PC-9 (cell line): ENCODE measurements around the gene LSM3. TPM values are rescaled to one million over a fixed set of nuclear protein-coding genes. Genes with fewer than 3 reads are reported as not detected.

Source experiments
- BruUV-seq: library from RNA; stranded (reverse); fragments of 400-500 nt; replicated peaks from 2 replicates; lab custom pipeline; 2021; lab: Mats Ljungman, UMichigan
- CTCF ChIA-PET: fragments of 300-600 bp; sonication (Branson Sonifier 250); formaldehyde crosslinking; loops from one replicate; lab custom pipeline; 2022; ENCODE audit warnings: antibody characterized with exemption; lab: Charles Lee
- POLR2A ChIA-PET: fragments of 300-600 bp; sonication (Branson Sonifier 250); formaldehyde crosslinking; loops from one replicate; lab custom pipeline; 2022; ENCODE audit warnings: antibody characterized with exemption; ENCODE audit not compliant: unreplicated experiment; lab: Charles Lee
- DNase-seq, 2 experiments: peaks; one replicate each; pipeline versions ENCODE4 v3.0.0 to v3.0.0-alpha.2; 2015 to 2022; ENCODE audit warnings: mixed read lengths in 1 of 2
- H2AFZ ChIP-seq: fragments of 200-600 bp; sonication (generic); 2 replicates; pipeline ENCODE4 v1.8.1; 2017; ENCODE audit warnings: antibody characterized with exemption
- H3F3A ChIP-seq: fragments of 200-600 bp; sonication (generic); 2 replicates; pipeline ENCODE4 v1.8.1; 2017; ENCODE audit warnings: antibody characterized with exemption, mild to moderate bottlenecking, low read depth; ENCODE audit not compliant: insufficient read depth
- H3K27ac ChIP-seq: fragments of 200-600 bp; sonication (generic); 2 replicates; pipeline ENCODE4 v1.6.1; 2016; ENCODE audit warnings: mixed run types
- H3K27me3 ChIP-seq: fragments of 200-600 bp; sonication (generic); 2 replicates; pipeline ENCODE4 v1.6.1; 2016; ENCODE audit warnings: low read depth, mixed run types; ENCODE audit not compliant: insufficient read depth
- H3K36me3 ChIP-seq: fragments of 200-600 bp; sonication (generic); 2 replicates; pipeline ENCODE4 v1.6.1; 2016; ENCODE audit warnings: low read depth, mixed run types
- H3K4me1 ChIP-seq: fragments of 200-600 bp; sonication (generic); replicated peaks from 2 replicates; pipeline ENCODE4 v1.6.1; 2016; ENCODE audit warnings: mixed run types; ENCODE audit not compliant: insufficient read depth
- H3K4me2 ChIP-seq: fragments of 200-600 bp; sonication (generic); 2 replicates; pipeline ENCODE4 v1.6.1; 2017; ENCODE audit warnings: mixed run types
- H3K4me3 ChIP-seq: fragments of 200-600 bp; sonication (generic); 2 replicates; pipeline ENCODE4 v1.6.1; 2016; ENCODE audit warnings: mixed run types
- H3K79me2 ChIP-seq: fragments of 200-600 bp; sonication (generic); 2 replicates; pipeline ENCODE4 v1.6.1; 2017; ENCODE audit warnings: low read depth, mixed run types
- H3K9me2 ChIP-seq: fragments of 200-600 bp; sonication (generic); 2 replicates; pipeline ENCODE4 v1.8.1; 2017; ENCODE audit warnings: mild to moderate bottlenecking; ENCODE audit not compliant: insufficient read depth
- H3K9me3 ChIP-seq: fragments of 200-600 bp; sonication (generic); 2 replicates; pipeline ENCODE4 v1.8.1; 2016; ENCODE audit warnings: low read depth; ENCODE audit not compliant: insufficient read depth
- H4K20me1 ChIP-seq: fragments of 200-600 bp; sonication (generic); 2 replicates; pipeline ENCODE4 v1.8.1; 2017; ENCODE audit not compliant: insufficient read depth
- EZH2 ChIP-seq: fragments of 200-600 bp; sonication (generic); IDR thresholded peaks from 2 replicates; pipeline ENCODE4 v1.8.0; 2017; ENCODE audit warnings: antibody characterized with exemption, low read depth
- intact Hi-C: fragments of 100-400 bp; cut with micrococcal nuclease; formaldehyde crosslinking; loops from one replicate; pipeline ENCODE4 v1.10.0; 2022; ENCODE audit not compliant: unreplicated experiment
- total RNA-seq: library from RNA; stranded (reverse); gene quantifications from 2 replicates; pipeline ENCODE4 v1.2.3, GENCODE V29; 2021
- TF ChIP-seq, protein P1 (sequence below): fragments of 200-600 bp; sonication (generic); conservative IDR thresholded peaks from 2 replicates; pipeline ENCODE4 v1.6.1; 2017; ENCODE audit warnings: mixed run types, antibody characterized with exemption, mild to moderate bottlenecking, moderate library complexity

Gene LSM3
- total RNA-seq, 1 experiment from 2014 or later: 18.3 TPM

DNA sequence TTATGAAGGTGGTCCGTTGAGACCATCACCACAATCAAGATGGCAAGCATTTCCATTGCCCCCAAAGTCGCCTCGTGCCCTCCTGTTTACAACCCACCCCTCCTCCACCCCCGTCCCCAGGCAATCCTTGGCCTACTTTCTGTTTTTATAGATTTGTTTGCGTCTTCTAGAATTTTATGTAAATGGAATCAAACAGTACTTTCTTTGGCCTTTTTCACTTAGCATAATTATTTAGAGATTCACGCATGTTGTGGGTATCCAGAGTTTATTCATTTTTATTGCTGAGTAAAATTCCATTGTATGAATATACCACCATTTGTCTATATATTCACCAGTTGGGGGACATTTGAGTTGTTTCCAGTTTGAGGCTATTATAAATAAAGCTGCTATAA lies 66.6 kb downstream of the LSM3 start:
- no peak for TF ChIP-seq EZH2
- TF ChIP-seq, protein P1, sequence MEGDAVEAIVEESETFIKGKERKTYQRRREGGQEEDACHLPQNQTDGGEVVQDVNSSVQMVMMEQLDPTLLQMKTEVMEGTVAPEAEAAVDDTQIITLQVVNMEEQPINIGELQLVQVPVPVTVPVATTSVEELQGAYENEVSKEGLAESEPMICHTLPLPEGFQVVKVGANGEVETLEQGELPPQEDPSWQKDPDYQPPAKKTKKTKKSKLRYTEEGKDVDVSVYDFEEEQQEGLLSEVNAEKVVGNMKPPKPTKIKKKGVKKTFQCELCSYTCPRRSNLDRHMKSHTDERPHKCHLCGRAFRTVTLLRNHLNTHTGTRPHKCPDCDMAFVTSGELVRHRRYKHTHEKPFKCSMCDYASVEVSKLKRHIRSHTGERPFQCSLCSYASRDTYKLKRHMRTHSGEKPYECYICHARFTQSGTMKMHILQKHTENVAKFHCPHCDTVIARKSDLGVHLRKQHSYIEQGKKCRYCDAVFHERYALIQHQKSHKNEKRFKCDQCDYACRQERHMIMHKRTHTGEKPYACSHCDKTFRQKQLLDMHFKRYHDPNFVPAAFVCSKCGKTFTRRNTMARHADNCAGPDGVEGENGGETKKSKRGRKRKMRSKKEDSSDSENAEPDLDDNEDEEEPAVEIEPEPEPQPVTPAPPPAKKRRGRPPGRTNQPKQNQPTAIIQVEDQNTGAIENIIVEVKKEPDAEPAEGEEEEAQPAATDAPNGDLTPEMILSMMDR: no peak
- Histone ChIP-seq H3F3A (no peaks in the 10 kb centered on the region), H3K9me2 (no peaks in the 10 kb centered on the region), H3K4me2 (no peak overlapping the region), H3K27me3 (no peaks in the 10 kb centered on the region), H4K20me1 (no peaks in the 10 kb centered on the region), H2AFZ (no peak overlapping the region), H3K9me3 (no peaks in the 10 kb centered on the region), H3K79me2 (no peaks in the 10 kb centered on the region), H3K27ac (no peak overlapping the region), H3K4me1 (peaks cover 16% of the 10 kb centered on the region), H3K36me3 (no peaks in the 10 kb centered on the region), H3K4me3 (no peak overlapping the region)
- intact Hi-C loops: no loop called here
- CTCF ChIA-PET: no interaction called here
- POLR2A ChIA-PET: no interaction called here
- BruUV-seq: no TSS peak
- no peak for DNase-seq

DNA sequence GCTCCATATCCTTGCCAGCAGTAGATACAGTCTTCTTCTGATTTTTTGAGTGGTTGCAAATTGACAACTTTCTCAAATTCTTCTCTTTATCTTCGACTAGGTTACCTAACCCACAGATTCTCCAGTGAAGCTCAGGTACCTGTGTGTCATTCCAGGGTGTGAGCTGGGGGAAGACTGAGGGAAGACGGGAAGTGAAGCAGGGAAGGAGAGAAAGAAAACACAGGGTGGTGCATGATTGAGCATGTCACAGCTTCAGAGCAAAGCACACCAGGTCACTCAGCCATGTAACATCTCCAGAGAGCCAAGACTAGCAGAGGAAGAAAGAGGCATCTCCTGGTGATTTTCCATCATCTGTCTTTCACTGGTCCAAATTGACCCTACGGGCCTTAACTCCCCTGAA lies 67.2 kb downstream of the LSM3 start:
- Histone ChIP-seq H3K4me1 (peaks cover 16% of the 10 kb centered on the region), H3K4me3 (no peak overlapping the region), H3F3A (no peaks in the 10 kb centered on the region), H3K9me2 (no peaks in the 10 kb centered on the region), H4K20me1 (no peaks in the 10 kb centered on the region), H3K9me3 (no peaks in the 10 kb centered on the region), H3K27ac (no peak overlapping the region), H3K4me2 (no peak overlapping the region), H3K79me2 (no peaks in the 10 kb centered on the region), H3K27me3 (no peaks in the 10 kb centered on the region), H3K36me3 (no peaks in the 10 kb centered on the region), H2AFZ (no peak overlapping the region)
- intact Hi-C loops: no loop called here
- no TSS peak for BruUV-seq
- TF ChIP-seq EZH2: no peak
- TF ChIP-seq, protein P1: no peak
- ChIA-PET POLR2A (no interaction called here), CTCF (no interaction called here)
- DNase-seq: no peak

DNA sequence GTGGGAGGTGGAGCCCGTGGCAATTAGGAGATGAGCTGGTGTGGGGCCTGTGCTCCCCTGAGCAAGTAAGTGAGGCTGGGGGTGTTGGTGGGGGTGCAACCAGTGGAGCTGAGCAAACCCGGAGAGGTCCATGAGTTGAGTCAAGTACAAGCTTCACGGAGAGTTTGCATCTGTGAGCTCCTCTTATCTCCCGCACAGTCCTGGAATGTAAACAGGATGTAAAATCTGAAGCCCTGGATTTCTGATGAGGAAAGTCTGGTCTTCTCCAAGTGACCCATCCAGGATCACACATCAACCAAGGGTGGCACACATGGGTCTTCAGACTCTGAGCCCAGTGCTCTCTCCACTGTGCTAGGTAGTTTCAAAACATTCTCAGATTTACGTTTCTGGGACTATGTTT lies 67.8 kb downstream of the LSM3 start:
- no peak overlapping the region for H3K4me2 ChIP-seq
- H3K79me2 ChIP-seq: no peaks in the 10 kb centered on the region
- no peaks in the 10 kb centered on the region for H3K36me3 ChIP-seq
- no peak overlapping the region for H2AFZ ChIP-seq
- H3K27me3 ChIP-seq: no peaks in the 10 kb centered on the region
- ChIA-PET CTCF (no interaction called here), POLR2A (no interaction called here)
- no peak overlapping the region for H3K27ac ChIP-seq
- no peaks in the 10 kb centered on the region for H3K9me2 ChIP-seq
- H3K4me1 ChIP-seq: peaks cover 16% of the 10 kb centered on the region
- intact Hi-C loops: no loop called here
- no peak overlapping the region for H3K4me3 ChIP-seq
- no peaks in the 10 kb centered on the region for H3F3A ChIP-seq
- no peak for TF ChIP-seq EZH2
- TF ChIP-seq, protein P1: no peak
- DNase-seq: no peak
- H3K9me3 ChIP-seq: no peaks in the 10 kb centered on the region
- H4K20me1 ChIP-seq: no peaks in the 10 kb centered on the region
- BruUV-seq: no TSS peak
